Middle frontal gyrus (tissue), 1 donor: ENCODE measurements around the gene GMPPA.
A peak's percentile ranks its signal among the peaks of the same experiment; 100 is the strongest.

Experiments
- DNase-seq: peaks from one replicate; pipeline ENCODE4 v3.0.0-alpha.2; 2015; ENCODE audit warnings: low spot score; ENCODE audit errors: extremely low spot score

Gene GMPPA

DNA sequence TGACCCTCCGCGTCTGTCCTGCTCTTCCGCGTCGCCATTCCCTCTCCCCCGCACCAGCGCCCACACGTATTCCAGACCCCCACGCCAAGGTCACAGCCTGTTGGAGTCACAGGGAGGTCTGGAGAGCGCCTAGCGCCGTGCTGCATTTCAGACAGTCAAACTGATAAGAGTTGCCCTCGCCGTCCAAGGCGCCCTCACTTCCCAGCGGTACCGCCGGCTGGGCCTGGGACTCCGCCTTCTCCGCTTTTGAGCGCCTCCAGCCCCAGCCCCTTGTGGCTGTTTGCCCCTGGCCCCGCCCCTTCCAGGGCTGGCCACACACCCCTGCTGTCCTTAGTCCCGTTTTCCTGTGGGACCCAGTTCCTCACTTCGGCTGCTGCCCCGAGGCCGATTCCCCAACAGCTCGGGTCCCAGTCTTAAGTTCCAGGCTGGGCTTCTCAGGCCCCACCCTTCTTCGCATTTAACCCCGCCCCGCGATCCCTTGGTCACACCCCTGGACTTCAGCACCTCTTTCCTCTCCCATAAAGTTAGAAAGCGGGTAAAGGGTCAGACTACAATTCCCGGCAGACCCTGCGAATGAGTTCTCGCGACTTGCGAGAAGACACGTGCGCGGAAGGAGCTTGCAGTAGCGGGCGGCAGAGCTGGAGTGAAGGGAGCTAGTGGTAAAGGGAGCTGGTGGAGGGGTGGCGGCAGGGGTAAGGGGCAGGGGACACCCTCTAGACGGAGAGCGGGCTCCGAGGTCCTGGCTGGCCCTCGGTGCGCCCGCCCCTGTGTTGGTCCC is at the start of gene GMPPA:
Gene GMPPA, plus strand, starts transcription at position 612 of the 778 bp plus-strand sequence. CDS start 1,085 bp downstream, outside the sequence.
- peak; percentile 86 for DNase-seq

DNA sequence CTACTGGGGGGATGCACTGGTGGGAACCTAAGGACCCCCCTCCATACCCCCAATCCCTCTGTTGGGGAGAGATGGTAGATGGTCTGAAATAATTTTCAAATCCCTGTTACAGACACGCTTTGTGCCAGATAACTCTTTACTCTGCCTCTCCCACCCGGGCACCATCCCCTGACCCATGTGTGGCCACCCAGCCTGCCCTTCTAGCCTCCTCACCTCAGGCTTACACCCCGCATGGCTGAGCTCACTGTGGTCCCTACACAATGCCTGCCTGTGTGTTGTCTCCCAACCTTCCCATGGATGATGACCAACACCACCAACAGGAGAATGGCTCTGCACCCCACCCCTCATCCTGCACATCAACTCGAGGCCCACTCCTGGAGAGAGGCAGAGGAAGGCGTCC is 49.1 kb upstream of the GMPPA start:
- no peak for DNase-seq

GRCh38 chr2:219451661-219452360 is 46.9 kb upstream of the GMPPA start:
- no peak for DNase-seq

DNA sequence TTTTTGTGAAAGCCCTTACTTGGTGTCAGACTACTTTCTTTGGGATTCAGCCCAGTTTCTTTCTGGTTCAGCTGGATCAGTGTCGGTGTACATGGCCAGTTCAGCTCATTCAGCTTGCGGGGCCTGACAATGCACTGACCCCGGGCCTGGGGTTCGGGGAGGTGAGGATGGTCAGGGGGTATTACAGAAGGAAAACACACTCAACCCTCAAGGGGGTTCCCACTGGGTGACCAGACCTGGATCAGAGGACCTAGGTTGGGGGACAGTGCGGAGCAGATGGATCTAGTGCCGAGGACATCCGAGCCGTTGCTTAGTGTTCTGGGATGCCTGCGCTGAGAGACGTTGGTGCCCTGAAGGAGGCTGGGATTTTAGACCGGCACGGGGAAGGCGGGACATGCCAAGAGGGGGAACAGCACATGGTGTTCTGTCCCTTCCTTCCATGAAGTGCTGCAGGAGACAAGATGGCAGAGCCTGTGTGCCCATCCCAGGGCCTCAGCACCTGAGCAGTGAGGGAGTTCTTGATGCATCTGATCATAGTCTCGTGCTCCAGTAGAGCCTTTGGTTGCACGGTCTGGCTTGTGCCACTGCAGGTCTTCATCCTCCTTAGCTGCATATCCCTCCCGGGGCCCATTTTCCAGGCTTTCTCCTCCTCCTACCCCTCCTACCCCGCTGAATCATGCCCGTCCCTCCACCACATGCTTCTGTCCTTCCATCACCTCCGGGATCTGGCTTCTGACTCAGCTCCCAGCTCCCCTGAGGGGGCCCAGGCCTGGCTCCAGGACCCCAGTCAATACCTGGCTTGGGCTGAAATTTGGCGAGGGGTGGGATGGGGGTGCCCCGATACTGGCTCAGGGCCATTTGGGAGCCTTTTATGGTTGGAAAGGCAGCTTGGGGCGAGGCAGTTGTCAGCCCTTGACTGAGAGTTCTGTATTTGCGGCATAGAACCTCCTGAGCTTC is 46.1 kb upstream of the GMPPA start:
- peak; percentile 16 for DNase-seq

DNA sequence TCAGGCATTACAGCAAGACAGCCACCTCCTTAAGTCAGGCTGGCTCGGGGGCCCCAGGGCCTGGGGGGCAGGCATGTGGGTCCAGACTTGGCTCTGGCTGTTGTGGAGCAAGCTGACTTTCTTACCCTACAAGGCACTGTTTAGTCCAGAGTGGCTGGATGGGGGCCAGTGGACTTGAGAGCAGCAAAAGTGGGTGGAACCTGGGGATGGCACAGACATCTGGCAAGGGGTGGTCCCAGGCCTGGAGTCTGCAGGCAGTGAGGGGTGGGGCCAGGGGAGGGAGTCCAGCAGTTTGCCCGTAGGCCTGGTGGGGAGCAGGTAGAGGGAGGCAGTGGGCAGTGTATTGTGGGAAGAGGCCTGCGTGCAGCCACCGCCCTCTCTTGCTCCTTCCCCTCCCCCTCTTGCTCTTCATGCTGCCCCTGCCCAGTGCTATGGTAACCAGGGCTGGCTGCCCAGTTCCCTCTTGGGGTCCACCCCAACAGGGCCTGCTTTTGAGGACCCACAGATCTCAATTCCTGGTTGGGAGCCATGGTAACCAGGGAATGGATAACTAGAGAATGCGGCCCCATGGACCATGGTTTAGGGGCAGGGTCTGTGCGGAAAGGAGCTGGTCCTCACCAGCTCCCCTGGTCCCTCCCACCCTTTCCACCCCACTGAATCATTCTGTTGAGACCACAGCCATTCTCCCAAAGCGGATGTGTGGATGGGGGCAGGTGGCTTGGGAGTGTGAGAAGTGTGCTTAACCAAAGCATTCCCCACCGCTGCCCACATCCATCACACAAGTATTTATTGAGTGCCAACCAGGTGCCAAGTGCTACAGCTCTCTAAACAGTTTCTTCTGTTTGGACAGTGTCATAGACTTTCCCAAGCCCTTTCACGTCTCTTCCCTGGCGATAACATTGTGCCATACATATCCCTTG is 44.8 kb upstream of the GMPPA start:
- no peak for DNase-seq

GRCh38 chr2:219455581-219455980 is 43.1 kb upstream of the GMPPA start:
- no peak for DNase-seq

GRCh38 chr2:219457784-219458369 is 40.8 kb upstream of the GMPPA start:
- no peak for DNase-seq

GRCh38 chr2:219458996-219459395 is 39.7 kb upstream of the GMPPA start:
- no peak for DNase-seq

DNA sequence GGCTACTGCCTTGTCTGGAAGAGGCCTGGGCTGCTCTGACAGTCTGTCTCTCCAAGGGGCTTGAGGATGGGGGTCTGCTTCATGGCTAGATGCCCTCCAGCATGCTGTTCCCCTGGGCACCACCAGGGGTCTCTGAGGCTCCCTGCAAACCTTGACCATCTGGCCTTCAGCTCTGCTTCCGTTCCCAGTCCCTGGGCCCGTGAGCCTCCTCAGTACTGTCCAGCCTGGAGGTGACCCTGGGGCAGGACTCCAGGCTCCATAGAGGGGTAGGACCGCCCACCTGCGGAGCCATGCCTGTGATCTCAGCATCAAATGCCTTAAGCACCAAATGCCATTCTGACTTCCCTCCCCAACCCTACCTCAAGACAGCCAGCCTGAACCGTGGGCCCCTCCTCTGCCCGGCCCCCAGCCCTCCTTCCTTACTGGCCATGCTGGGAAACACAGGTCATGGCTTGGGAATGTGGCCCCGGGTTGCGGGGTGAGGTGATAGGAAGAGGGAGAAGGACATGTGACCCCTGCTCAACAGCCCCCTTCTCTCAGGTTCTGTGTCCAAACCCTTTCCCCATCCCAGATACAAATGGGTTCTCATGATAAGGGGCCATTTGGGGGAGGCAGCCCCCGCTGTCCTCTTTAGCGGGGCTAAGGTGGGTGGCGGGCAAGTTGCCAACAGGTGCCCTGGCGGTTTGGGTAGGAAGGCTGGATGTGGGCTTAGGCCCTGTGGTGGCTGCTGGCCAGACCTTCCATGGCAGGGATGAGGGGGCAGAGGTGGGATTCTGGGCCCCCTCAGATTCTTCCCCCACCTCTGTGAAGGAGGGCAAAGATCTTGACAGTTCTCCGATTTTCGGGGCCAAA is 39.0 kb upstream of the GMPPA start:
- DNase-seq = no peak

DNA sequence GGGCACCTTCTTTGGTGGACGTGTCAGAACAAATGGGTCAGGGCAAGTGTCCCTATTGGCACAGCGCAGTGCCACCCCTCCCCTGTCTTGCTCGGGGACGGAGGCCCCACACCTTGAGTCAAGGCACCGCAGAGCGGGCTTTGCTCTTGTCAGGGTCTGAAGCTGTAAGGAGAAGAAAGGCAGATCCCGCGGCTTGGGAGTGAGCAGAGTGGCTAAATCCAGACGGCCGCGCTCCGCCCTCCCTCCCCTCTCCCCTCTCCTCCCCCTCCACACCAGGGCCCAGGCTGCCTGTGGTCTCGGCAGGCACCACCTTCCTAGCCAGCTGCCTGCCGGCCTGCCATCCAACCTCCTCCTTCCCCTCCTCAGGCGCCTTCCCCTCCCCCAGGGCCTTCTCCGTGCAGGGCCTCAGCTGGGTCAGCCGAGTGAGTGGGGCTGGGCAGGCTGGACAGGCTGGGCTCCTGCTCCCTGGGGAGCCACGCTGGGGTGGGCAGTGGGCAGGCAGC is 38.2 kb upstream of the GMPPA start:
- no peak for DNase-seq

GRCh38 chr2:219461047-219461514 is 37.6 kb upstream of the GMPPA start:
- no peak for DNase-seq

DNA sequence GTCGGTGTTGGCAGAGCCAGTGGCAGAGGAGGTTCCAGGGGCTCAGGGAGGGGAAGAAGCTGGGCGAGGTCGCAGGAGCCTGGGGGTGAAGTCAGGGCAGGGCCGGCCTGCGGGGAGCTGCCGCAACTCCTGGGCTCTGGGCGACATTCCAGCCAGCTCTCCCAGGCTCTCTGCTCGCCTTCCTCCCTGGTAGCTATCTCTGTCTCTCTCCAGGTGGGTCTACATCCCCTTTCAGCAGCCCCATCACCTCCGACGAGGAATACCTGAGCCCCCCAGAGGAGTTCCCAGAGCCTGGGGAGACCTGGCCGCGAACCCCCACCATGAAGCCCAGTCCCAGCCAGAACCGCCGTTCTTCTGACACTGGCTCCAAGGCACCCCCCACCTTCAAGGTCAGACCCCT is 37.0 kb upstream of the GMPPA start:
- DNase-seq = no peak

- DNase-seq = no peak
These were observed 36.3 kb upstream of the GMPPA start for GRCh38 chr2:219462349-219462748.

GRCh38 chr2:219464286-219465032 is 34.2 kb upstream of the GMPPA start:
- DNase-seq = no peak

DNA sequence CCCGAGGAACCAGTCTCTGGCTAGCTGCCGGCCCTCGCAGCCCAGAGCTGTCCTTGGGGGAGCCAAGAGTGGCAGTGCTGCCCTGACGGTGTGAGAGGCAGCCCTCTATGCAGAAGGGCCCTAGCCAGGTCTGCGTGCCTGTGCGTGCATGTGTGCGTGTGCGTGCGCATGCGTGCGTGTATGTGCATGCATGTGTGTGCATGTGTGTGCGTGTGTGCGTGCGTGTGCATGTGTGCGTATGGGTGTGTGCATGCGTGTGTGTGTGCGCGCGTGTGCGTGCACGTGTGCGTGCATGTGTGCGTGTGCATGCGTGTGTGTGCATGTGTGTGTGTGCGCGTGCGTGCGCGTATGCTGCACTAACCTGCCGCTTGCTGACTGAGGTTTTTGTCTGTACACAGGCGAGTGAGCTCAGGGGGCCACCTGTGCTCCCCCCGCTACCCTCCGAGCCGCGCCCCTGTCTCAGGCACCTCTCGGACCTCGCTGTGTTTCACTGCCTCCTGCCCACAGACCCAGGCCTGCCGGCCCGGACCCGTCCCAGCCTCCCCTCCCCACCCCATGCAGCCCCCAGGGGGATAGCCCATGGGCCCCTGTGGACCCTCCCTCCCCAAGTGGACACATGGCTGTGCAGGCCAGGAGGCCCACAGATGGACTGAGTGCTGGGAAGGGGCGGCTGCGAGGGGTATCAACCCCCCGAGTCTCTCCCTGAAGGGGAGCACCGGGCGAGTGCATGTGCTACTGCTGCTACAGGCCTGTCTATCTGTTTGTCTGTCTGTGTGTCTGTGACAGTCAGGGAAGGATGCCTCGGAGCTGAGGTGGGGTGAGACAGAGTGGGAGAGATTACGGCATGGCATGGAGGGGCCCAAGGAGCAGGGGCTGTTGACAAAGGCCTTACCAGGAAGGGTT is 32.8 kb upstream of the GMPPA start:
- DNase-seq = no peak

DNA sequence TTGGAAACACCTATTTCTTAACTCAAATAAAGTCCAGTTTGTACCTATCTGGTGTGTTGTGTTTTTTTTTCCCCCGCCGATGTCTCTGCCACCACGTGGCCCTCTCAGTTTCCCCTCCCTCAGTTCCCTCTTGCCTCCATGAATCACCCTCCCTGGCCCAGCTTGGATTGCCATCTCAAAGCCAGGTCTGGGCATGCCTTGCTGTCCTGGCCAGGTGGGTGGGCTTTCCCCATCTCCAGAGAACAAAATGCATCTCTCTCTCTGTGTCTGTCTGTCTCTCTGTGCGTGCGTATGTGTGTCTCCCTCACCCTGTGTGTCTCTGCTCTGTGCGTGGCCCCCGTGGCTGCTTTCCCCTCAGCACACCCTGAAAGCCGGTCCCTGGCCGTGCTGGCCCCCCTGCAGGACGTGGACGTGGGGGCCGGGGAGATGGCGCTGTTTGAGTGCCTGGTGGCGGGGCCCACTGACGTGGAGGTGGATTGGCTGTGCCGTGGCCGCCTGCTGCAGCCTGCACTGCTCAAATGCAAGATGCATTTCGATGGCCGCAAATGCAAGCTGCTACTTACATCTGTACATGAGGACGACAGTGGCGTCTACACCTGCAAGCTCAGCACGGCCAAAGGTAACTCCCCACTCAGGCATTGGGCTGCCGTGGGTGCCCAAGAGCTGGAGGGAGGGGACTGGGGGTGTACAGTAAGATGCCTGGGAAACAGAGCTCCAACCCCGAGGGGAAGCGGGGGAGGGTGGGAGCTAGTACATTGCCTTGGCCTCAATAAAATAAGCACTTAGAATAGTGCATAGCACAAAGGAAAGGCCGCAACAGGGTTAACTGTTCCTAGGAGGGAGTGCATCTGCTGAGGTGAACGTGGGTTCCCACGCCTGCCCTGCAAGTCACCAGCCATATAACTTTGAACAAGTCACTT is 31.6 kb upstream of the GMPPA start:
- no peak for DNase-seq
